Measurements from ENCODE around the gene STX18.
"Not testable (repeated sequence)": the region's sequence is repeated elsewhere in the genome, so short reads cannot be mapped to it uniquely, and the experiment has no call there.

Gene STX18

GRCh38 chr4:4554234-4554633, 12.4 kb upstream of the STX18 start:
- no peak for DNase-seq

GRCh38 chr4:4552042-4552441, 10.2 kb upstream of the STX18 start:
- not testable (repeated sequence) for DNase-seq

DNA sequence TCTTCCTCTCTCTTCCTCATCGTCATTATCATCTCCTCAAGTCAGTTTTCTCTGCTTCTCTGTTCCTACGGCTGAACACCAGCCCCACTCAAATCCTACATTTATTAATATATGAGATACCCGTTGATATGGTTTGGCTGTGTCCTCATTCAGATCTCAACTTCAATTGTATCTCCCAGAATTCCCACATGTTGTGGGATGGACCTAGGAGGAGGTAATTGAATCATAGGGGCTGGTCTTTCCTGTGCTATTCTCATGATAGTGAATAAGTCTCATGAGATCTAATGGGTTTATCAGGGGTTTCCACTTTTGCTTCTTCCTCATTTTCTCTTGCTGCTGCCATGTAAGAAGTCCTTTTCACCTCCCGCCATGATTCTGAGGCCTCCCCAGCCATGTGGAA, 8.3 kb upstream of the STX18 start:
- DNase-seq: not testable (repeated sequence)

- DNase-seq: no peak
These were observed 7.7 kb upstream of the STX18 start for GRCh38 chr4:4549534-4549933.

DNA sequence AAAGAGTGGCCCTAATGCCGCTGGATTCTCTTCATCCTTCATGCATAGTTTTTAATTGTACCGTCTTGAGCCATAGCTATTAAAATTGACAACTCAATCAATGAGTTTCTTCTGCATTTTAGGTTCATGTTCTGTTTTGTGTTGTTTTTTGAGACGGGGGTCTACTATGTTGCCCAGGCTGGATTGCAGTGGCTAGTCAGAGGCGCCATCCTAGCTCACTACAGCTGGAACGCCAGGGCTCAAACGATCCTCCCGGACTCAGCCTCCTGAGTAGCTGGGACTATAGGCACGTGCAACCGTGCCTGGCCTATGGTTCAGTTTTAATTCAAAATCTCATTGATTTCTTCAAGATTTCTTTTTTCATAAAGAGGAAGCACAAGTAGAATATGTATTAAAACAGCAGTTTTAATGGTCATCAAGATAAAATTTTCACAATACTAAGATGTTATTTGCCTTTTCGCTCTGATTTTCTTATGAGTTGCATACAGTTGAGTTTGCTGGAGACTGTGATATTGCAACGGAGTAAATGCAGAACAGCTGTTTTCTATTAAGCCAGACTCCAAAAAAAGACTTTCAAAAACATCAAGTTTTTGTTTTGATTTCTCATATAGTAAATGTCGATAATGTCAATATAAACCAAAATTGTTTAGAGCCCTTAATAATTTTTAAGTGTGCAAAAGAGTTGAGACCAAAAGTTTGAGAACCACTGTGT, 1.1 kb upstream of the STX18 start:
- DNase-seq: peak; percentile 57

DNA sequence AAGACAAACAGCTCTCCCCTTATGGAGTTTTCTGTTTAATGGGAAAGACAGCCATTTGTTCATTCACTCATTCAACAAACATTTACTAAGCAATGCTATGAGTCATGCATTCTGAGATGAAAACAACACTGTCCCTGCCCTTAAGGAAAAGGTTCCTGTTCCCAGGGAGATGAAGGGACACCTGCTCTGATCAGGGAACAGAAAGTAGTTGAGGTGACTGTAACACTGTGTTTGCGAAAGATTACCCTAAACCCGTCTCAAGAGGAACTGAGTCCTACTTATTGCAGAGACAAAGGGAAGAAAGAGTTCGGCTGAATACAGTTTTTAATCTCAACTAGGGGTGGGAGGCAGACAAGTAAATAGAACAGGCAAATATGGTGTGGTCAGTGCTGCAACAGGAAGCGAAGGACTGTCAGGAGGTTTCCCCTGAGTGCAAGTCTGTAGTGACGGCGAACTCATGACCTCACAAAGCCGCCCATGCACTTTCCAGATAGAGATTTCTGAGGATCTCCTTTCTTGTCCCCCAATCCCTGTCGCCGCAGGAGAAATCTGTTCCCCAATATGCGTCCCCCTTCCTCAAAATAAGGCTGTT, 712 bp downstream of the STX18 start:
- DNase-seq: no peak

DNA sequence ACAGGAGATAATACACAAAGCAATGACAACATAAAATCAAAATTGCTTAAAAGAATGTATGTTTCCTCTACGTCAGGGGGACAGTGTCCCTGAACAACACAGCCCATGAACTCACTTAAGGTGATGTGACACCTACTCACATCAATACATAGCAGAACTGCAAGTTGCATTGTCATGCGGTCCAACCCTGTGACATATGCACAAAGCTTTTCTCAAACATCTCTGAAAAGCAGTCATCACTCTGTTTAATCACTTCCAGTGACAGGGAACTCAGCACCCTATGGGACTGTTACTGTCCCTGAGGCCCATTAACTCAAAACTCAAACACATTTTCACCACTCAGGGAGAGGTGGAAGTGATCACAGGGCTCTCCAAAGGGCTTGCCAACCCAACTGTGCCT, 2.4 kb downstream of the STX18 start:
- no peak for DNase-seq

- no peak for DNase-seq
These were observed 6.3 kb downstream of the STX18 start for GRCh38 chr4:4535590-4535989.

GRCh38 chr4:4534515-4535145, 7.2 kb downstream of the STX18 start:
- no peak for DNase-seq

- no peak for DNase-seq
These were observed 8.2 kb downstream of the STX18 start for GRCh38 chr4:4533461-4534169.

GRCh38 chr4:4532371-4533154, 9.3 kb downstream of the STX18 start:
- no peak for DNase-seq

DNA sequence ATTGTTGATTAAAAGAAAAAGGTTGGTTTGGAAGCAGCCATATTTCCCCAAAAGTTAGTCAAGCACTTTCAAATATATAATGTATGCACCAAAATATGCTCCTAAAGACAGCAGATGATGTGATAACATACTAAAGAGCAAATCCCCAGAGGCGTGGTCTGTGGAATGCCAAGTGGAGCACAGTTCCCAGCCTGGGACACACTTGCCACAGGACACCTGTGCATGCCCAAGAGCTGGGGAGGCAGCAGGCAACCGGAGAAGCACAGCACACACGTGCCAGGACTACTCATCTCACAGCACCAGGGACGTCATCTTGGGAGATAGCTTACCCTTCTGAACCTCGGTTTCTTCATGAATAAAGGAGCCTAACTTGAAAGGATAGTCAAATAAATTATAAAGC, 12.5 kb downstream of the STX18 start:
- DNase-seq: no peak

DNA sequence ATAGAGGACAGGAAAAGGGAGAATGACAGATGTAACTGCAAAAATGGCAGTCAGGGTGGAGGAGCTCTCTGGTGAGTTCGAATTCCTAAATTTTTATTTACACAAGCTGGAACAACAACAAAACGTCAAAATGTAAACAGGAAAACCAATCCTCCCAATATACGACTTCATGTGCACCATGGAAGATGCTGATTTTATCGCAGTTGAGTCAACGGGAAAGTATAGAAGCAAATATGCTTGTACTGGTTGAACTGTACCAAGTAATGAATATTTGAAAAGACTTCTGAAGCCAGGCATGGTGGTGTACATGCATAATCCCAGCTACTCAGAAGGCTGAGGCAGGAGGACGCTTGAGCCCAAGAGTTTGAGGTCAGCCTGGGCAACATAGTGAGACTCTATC, 15.4 kb downstream of the STX18 start:
- no peak for DNase-seq

DNA sequence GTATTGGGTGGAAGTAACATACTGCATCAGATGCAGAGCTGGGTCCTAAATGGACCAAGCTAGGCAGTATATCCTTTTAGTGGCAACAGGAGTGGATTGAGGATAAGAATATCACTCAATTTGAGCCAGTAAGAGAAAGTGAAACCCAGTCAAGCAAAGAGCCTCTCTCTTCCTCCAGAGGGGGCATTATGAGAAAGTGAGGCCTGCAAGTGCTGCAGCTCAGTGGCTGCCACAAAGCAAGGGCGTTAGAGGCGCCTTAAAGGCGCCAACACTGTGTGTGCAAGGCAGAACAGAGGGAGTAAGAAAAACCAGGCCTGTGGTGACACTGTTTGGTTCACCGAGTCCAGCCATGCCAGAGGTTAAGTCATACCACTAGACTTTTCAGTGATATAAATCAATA, 17.5 kb downstream of the STX18 start:
- peak; percentile 58 for DNase-seq

- DNase-seq: peak; percentile 65
These were observed 20.1 kb downstream of the STX18 start for GRCh38 chr4:4521731-4522130.

DNA sequence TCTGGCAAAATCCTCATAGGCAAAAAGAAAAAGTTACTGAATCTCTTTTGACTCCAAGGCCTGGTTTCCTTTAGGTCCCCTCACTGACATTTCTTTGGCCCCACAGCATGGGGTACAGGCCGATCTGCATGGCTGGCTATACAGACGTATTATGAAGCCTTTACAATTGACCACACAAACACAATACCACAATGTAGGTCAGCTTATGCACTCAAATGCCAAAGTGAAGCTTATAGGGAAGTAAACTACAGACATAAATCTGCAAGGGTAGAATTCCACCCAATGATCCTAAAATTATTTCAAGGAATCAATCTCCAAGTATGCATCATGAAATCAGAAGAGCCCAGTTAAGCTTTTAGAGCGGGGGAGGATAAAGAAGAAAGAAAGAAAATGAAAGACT, 20.7 kb downstream of the STX18 start:
- DNase-seq: peak; percentile 95

- peak; percentile 56 for DNase-seq
These were observed 22.5 kb downstream of the STX18 start for GRCh38 chr4:4519297-4519894.

- no peak for DNase-seq
These were observed 23.1 kb downstream of the STX18 start for GRCh38 chr4:4518747-4519146.

DNA sequence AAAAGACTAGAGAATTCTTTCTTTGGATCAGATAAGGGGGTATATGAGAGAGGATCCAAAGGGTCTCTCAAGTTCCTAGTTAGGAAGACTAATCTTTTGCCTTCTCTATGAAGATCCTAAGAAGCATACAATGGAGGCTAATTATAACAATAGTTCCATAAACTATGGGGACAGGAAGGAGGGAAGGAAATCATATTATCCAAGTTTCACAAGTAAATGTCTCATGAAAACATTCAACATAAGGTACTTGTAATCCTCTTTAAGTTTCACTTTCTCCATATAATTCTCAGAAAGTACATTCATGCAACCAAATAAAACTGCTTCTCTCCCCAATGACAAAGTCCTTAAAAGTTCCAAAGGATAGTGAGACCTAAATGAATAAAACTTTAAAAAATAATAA, 27.1 kb downstream of the STX18 start:
- no peak for DNase-seq

DNA sequence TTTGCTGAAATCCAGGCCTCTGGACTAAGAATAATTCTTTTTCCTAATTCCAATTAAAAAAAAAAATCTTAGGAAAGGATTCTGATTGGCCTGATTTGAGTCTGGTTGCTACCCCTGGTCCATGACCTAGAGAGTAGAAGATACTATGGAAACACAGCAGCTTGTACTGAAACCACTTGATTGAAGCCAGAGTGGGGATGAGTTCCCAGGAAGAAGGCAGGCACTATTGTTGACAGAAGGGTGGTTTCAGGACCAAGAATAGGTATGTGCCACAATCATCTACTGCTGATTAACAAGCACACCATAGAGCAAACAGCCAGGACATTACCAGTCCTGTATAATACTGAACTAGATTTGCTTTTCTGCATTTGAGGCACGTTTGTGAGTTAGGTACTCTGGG, 29.6 kb downstream of the STX18 start:
- DNase-seq: no peak

GRCh38 chr4:4510641-4511040, 31.2 kb downstream of the STX18 start:
- not testable (repeated sequence) for DNase-seq

- no peak for DNase-seq
These were observed 32.3 kb downstream of the STX18 start for GRCh38 chr4:4509521-4509920.

DNA sequence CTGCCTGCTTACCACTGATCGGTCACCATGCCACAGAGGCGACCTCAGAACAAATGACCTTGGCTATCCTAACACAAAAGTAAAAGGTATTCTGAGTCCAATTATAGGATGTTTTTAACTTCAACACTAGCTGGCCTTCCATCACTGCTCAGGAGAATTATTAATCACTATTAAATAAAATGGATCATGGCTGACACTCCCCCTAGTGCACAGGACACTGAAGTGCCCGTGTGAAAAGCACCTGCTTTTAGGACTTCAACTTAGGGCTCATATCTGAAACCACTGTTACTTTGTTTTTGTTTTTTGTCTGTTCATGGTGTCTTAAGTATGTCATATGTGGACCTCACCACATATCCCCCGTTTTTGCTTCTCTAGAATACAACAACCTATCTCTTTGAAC, 33.9 kb downstream of the STX18 start:
- DNase-seq: no peak

Data from eye (tissue), 1 donor.